Mucosa of rectum (tissue), 2 donors: ENCODE results near the gene CHL1.
"Not testable (repeated sequence)": the region's sequence is repeated elsewhere in the genome, so short reads cannot be mapped to it uniquely, and the experiment has no call there.

Experiments
- H3K27ac ChIP-seq, 2 donors: one replicate each; pipeline ENCODE4 v1.7.0; 2013; ENCODE audit warnings: inconsistent platforms in 2 of 2, low read depth in 2 of 2, low read length in 2 of 2
- H3K27me3 ChIP-seq, 2 donors: one replicate each; pipeline ENCODE4 v1.7.0; 2013; ENCODE audit warnings: low read length in 2 of 2; ENCODE audit not compliant: control insufficient read depth in 2 of 2, insufficient read depth in 2 of 2
- H3K36me3 ChIP-seq, 2 donors: one replicate each; pipeline ENCODE4 v1.7.0; 2013; ENCODE audit warnings: low read length in 2 of 2; ENCODE audit not compliant: control insufficient read depth in 2 of 2, insufficient read depth in 2 of 2
- H3K4me1 ChIP-seq, 2 donors: one replicate each; pipeline ENCODE4 v1.7.0; 2013; ENCODE audit warnings: low read length in 2 of 2, mild to moderate bottlenecking in 1 of 2; ENCODE audit not compliant: control insufficient read depth in 2 of 2, insufficient read depth in 2 of 2
- H3K4me3 ChIP-seq, 2 donors: one replicate each; pipeline ENCODE4 v1.7.0; 2013; ENCODE audit warnings: low read length in 2 of 2
- H3K9ac ChIP-seq, 2 donors: one replicate each; pipeline ENCODE4 v1.7.0; 2013; ENCODE audit warnings: low read length in 2 of 2, low read depth in 1 of 2, mild to moderate bottlenecking in 1 of 2
- H3K9me3 ChIP-seq, 2 donors: one replicate each; pipeline ENCODE4 v1.7.0; 2013; ENCODE audit warnings: low read length in 2 of 2; ENCODE audit not compliant: control insufficient read depth in 2 of 2
- donor health status: healthy.
- donor health status: Normal muscosa, but diverticular disease.

The CHL1 gene

GRCh38 chr3:353191-353739 is 156.7 kb downstream of the CHL1 start:
- H3K4me1 ChIP-seq = no peaks in the 10 kb centered on the region
- H3K9ac ChIP-seq = no peak overlapping the region
- H3K27me3 ChIP-seq = no peaks in the 10 kb centered on the region

GRCh38 chr3:354432-354831 is 157.9 kb downstream of the CHL1 start:
- Histone ChIP-seq H3K4me3 (no peak overlapping the region), H3K27ac (no peak overlapping the region), H3K27me3 (no peaks in the 10 kb centered on the region), H3K4me1 (no peaks in the 10 kb centered on the region), H3K36me3 (no peaks in the 10 kb centered on the region), H3K9me3 (no peaks in the 10 kb centered on the region), H3K9ac (no peak overlapping the region)

More at GRCh38 chr3:353191-353739, 156.7 kb downstream of the CHL1 start:
- Histone ChIP-seq H3K27ac (no peak overlapping the region), H3K36me3 (no peaks in the 10 kb centered on the region), H3K4me3 (no peak overlapping the region), H3K9me3 (no peaks in the 10 kb centered on the region)

- Histone ChIP-seq H3K36me3 (no peaks in the 10 kb centered on the region), H3K27ac (peak overlapping the region in 1 of 2 donors; percentile 32), H3K27me3 (no peaks in the 10 kb centered on the region), H3K9ac (no peak overlapping the region), H3K9me3 (no peaks in the 10 kb centered on the region), H3K4me3 (no peak overlapping the region), H3K4me1 (no peaks in the 10 kb centered on the region)
Measured at GRCh38 chr3:355622-356021, 159.1 kb downstream of the CHL1 start.

- no peak overlapping the region for H3K27ac ChIP-seq
Measured at GRCh38 chr3:356952-357351, 160.4 kb downstream of the CHL1 start.

GRCh38 chr3:359672-360071 is 163.1 kb downstream of the CHL1 start:
- H3K27ac ChIP-seq = no peak overlapping the region
- no peak overlapping the region for H3K9ac ChIP-seq
- H3K4me1 ChIP-seq = no peaks in the 10 kb centered on the region
- no peaks in the 10 kb centered on the region for H3K36me3 ChIP-seq
- H3K4me3 ChIP-seq = no peak overlapping the region
- H3K27me3 ChIP-seq = no peaks in the 10 kb centered on the region
- H3K9me3 ChIP-seq = no peaks in the 10 kb centered on the region

More at GRCh38 chr3:356952-357351, 160.4 kb downstream of the CHL1 start:
- H3K27me3 ChIP-seq = no peaks in the 10 kb centered on the region
- no peak overlapping the region for H3K9ac ChIP-seq
- no peaks in the 10 kb centered on the region for H3K36me3 ChIP-seq
- H3K4me3 ChIP-seq = no peak overlapping the region
- no peaks in the 10 kb centered on the region for H3K4me1 ChIP-seq
- H3K9me3 ChIP-seq = no peaks in the 10 kb centered on the region

- no peaks in the 10 kb centered on the region for H3K27me3 ChIP-seq
- no peaks in the 10 kb centered on the region for H3K4me1 ChIP-seq
- no peak overlapping the region for H3K4me3 ChIP-seq
- no peak overlapping the region for H3K9ac ChIP-seq
- H3K36me3 ChIP-seq = no peaks in the 10 kb centered on the region
- no peaks in the 10 kb centered on the region for H3K9me3 ChIP-seq
- H3K27ac ChIP-seq = no peak overlapping the region
Measured at GRCh38 chr3:362681-363338, 166.2 kb downstream of the CHL1 start.

- Histone ChIP-seq H3K36me3 (no peaks in the 10 kb centered on the region), H3K9ac (no peak overlapping the region), H3K27me3 (no peaks in the 10 kb centered on the region), H3K27ac (no peak overlapping the region), H3K9me3 (no peaks in the 10 kb centered on the region), H3K4me1 (no peaks in the 10 kb centered on the region), H3K4me3 (no peak overlapping the region)
Measured at GRCh38 chr3:364287-364686, 167.7 kb downstream of the CHL1 start.

- Histone ChIP-seq H3K4me3 (no peak overlapping the region), H3K36me3 (no peaks in the 10 kb centered on the region), H3K27ac (no peak overlapping the region), H3K9ac (no peak overlapping the region), H3K4me1 (no peaks in the 10 kb centered on the region), H3K27me3 (no peaks in the 10 kb centered on the region), H3K9me3 (no peaks in the 10 kb centered on the region)
Measured at GRCh38 chr3:365268-365667, 168.7 kb downstream of the CHL1 start.

GRCh38 chr3:366253-366652 is 169.7 kb downstream of the CHL1 start:
- not testable (repeated sequence) for H3K36me3 ChIP-seq, H3K9me3 ChIP-seq

GRCh38 chr3:373193-373779 is 176.7 kb downstream of the CHL1 start:
- H3K27ac ChIP-seq = no peak overlapping the region
- H3K4me1 ChIP-seq = no peaks in the 10 kb centered on the region
- no peak overlapping the region for H3K4me3 ChIP-seq
- H3K36me3 ChIP-seq = no peaks in the 10 kb centered on the region
- no peaks in the 10 kb centered on the region for H3K9me3 ChIP-seq
- no peaks in the 10 kb centered on the region for H3K27me3 ChIP-seq
- H3K9ac ChIP-seq = no peak overlapping the region

More at GRCh38 chr3:366253-366652, 169.7 kb downstream of the CHL1 start:
- not testable (repeated sequence) for H3K9ac ChIP-seq, H3K4me3 ChIP-seq, H3K4me1 ChIP-seq, H3K27ac ChIP-seq, H3K27me3 ChIP-seq
